Stromal cell of bone marrow (primary cell): ENCODE data around the gene HK3.

Experiments
- DNase-seq: peaks from one replicate; pipeline ENCODE4 v3.0.0-alpha.2; 2012; ENCODE audit warnings: low read depth

HK3 gene

DNA sequence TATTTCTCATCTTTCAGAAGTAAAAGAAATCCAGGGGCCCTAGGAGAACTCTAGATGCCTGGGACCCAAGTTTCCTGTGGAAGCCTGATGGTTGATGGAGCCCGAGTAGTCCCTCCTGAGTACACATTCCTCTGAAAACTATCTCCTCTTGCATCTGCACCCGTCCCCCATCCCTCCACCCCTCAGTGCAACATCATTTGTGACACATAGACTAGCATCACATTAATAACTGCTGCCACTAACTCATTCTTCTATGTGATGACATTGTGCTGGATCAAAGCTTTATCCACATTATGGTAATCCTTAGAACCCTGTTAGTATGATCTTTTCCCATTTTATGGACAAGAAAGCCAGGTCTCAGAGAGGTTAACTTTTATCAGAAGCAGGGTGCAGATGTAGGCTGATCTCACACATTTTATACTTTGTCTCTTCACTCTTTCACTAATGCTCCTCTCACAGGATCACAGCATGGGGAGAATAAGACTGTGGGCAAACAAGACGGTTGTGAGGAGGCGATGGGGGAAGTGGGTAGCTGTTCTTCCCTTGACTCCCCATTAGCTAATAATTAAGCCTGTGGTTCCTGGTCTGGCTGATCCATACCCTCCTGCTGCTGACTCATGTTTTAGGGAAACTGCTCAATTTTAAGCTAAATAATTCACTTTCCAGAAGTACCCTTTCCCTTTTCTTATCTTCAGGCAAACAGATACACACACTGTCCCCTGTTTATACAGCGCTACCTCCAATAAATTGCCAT is 3.9 kb upstream of the HK3 start:
- no peak for DNase-seq

DNA sequence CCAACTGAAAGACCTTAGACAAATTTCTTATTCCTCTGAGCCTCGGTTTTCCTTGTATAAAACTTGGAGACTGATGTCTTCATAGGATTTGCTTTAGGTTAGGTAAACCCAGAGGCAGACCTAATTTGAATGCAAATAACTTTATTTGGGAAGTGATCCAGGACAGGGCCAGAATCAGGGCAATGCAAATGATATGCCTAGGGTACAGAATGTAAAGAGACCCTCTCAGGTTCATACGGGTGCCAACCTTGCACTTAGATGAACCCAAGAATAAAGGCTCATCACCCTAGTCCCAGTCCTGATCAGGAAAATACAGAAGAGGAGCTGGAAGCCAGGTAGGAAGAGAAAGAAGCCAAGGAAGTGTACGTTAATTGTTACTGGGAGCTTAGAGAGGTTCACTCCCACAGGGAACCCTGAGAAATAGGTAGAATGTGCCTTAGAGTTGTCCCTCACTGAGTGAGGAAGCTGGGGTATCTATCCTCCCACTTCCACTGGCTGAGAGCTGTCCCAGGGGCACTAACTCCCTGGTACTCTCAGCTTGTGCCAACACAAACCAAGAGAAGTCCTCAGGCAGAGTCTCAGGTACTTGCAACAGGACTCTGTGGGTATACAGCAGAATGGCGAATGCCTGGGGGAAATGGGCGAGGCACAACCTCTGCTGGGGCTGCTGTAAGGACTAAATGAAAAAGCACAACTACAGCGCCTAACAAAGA is 3.1 kb upstream of the HK3 start:
- no peak for DNase-seq

DNA sequence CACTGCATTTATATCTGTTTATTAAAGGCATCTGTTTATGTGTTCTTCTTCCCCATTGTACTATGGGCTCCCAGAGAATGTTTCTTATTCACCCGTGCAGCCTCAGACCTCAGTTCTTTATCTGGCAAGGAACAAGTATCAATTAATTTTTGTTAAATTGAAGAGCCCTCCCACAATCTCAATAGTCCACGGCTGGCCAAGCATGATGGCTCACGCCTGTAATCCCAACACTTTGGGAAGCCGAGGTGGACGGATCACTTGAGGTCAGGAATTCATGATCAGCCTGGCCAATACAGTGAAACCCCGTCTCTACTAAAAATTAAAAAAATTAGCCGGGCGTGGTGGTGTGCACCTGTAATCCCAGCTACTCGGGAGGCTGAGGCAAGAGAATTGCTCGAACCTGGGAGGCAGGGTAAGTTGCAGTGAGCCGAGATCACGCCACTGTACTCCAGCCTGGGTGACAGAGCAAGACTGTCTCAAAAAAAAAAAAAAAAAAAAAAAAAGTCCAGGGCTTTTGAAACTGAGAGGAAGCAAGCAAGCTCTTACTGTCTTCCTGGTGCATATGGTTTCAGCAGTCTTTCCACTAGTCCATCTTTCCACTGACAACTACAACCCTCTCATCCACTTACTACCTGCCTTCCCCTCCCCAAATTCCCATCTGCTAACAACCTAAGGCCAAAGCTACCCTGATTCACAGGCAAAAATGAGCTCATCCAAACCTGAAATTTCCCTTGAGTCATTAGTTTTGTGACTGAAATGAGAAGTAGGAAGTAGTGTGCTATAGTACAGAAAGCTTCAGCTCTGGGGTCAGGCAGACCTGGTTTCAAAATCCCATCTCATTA is 2.3 kb upstream of the HK3 start:
- DNase-seq, result no peak

DNA sequence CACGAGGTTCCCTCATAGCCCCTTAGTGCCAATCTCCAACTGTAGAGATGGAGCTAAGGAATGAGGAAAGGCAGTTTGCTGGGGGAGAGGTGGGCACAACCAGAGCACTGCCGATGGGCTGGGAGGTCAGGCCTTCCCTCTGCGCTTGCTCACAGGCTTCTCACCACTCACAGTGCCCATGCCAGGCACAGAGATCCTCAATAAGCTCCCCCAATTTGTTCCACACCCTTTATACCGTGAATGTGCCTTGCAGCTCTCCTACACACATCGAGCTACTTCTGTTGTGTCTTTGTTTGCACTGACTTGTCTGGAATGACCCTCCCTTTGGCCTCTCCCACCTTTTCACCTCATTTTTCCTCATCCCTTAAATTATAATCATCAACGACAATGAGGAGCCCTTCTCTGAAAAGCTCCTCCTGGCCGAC is 1.6 kb upstream of the HK3 start:
- no peak for DNase-seq

DNA sequence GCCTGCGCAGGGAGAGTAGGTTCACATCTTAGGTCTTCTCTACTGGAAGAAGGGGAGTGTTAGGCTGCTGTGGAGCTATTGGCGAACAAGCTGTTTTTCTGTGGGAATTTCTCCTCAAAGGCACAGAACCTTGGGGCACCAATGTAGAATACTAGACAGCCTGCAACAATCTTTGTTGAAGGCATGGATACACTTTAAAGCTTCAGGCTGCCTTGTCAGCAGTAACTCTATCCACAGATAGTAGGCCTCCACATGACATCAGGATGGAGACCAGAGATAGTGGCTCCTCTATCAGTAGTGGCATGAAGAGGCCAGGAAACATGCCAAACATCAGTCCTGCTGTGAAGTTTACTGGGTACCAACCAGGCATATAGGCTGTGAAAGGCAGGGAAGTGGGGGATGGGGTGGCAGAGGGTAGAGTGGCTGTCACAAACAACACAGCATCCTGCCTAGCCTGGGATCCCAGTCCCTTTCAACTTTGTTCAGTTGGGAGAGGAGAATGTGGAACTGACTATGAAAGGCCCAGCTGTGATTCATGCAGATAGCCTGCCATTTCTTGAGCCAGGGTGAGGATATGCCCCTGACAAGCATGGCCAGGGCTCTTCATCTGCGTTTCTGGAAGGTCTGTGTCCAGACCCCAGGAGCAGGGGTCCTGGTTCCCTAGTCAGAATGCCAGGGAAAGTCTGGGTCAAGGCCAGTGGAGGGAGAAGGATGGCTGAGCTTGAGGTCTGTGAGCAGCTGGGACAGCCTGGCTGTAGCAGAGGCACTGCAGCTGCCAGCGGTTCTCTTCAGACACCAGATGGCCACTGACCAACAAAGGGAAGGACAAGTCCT is 1.0 kb upstream of the HK3 start:
- DNase-seq, result no peak

DNA sequence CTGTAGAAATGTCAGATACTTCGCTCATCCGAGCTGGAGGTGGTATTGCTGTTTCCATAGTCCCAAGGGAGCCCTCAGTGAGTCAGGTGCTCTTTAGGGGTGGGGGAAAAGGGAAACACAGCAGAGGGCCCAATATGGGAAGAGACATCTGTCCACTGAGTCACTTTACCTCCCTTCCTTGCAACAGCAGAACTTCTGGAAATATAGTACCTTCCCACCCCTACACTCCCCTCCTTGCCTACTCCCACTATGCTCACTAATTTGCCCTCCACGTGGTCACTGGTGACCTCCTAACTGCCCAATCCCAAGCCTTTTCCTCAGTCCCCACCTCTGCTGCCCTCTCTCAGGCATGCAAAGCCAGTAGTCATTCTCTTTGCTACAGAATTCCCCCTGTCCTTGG is 1.9 kb downstream of the HK3 start:
- DNase-seq, result no peak

DNA sequence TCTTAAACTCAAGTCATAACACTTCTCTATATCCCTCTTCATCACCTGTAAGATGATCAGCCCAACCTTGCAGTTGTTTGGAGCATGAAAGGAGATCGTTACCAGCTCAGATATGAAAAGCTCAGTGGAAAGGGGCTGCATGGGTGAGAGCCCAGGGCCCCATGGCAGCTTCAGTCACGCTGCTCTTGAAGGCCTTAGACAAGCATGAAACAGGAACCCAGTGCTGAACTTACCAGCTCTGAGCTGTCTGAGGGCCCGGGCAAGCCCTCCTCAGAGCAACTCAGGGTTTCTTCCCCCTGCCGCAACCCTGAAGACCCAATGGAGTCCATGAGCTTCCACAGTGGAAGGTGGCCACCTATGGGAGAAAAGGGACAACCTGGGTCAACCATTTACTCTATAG is 3.3 kb downstream of the HK3 start:
- no peak for DNase-seq

DNA sequence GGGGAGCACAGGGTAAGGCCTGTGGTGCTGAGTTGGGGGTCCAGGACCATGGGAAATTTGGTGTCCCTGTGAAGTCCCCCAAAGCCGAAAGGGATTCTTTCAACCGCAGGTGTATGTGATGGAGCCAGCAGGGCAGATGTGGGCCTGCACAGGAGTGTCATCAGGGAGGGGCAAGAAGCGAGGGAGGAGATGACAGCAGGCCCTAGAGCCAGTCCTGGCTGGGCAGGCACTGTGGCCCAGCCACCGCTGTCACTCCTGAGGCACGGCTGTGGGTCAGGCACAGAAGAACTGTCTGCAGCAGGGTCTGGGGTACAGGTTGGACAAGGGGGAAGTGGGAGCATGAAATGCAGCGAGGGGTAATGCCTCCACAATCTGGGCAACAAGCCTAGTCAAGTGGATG is 4.8 kb downstream of the HK3 start:
- no peak for DNase-seq

DNA sequence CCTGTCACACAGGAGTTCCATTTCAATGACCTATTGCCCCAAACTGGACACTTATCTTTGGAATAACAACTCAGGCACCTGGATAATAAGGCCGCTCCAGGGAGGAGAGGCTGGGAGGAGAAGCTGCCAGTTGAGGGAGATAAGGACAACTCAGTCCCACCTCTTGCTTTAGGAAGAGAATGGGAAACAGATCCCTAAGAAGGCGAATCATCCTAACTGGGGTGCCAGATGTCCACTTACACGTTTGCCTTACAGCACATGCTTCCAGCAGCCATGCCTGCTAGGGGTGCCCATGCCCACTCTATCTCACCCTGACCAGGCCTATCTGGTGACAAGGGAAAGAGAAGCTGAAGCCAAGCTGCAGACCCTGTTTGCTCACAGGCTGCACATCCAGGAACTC is 6.5 kb downstream of the HK3 start:
- no peak for DNase-seq

DNA sequence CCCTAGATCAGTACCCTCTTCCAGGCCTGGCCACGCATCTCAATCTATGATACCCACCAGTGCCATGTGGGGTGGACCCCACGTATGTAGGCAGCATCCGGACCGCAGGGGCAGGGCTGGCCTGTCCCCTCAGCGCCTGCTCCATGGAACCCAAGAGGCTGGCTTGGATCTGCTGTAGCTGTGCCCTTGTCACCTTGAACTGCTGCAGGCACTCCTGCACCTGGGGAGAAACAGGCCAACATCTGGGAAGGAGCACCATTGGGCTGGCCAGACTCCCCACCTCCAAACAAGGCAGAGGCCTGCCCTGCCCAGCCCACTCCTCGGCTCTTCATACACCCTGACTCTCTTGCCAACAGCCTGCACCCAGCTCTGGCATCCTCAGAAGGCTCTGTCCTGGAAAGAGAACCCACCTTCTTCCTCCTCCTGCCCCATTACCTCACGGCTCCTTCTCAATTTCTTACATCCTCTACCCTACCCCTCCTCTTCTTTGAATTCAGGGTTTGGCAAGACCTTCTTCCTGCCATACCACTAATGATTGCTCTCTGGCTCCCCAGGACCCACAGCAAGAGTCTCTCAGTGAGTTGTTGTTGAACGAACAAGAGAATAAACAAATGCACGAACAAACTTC is 7.7 kb downstream of the HK3 start:
- no peak for DNase-seq

DNA sequence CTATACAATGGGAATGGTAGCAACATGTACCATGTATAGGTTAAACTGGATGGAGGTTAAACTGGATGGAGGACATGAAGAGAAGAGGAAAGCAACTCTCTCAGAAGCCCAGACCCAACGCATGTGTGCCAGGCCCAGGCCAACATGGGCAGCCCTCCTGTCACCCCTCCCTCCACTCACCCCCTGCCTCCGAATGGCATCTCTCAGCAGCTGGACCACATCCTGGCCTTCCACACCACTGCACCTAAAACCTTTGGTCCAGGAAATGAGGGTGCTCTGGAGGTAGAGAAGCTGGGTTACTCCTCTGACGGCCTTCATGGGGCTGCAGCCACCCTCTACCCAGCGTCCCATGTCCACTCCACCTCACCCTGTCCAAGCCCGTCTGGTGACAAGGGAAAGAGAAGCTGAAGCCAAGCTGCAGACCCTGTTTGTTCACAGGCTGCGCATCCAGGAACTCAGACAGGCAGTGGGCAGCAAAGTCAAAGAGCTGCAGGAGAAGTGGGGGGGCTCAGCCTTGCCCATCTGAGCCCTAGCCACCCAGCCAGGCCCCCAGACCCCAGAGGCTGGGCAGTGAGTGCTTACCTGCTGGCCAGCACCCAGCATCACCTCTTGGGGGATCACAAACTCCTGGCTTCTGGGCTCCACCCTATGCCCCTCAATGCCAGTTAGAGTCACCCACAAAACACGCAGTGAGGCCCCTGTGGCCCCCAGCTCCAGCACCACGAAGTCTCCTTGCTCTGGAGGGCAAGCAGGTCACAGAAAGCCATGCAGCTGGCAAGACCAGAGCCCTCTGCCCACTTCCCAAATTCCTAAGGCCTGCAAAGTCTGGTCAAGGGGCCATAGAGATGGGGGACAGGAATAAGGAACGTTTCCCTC is 8.5 kb downstream of the HK3 start:
- no peak for DNase-seq

DNA sequence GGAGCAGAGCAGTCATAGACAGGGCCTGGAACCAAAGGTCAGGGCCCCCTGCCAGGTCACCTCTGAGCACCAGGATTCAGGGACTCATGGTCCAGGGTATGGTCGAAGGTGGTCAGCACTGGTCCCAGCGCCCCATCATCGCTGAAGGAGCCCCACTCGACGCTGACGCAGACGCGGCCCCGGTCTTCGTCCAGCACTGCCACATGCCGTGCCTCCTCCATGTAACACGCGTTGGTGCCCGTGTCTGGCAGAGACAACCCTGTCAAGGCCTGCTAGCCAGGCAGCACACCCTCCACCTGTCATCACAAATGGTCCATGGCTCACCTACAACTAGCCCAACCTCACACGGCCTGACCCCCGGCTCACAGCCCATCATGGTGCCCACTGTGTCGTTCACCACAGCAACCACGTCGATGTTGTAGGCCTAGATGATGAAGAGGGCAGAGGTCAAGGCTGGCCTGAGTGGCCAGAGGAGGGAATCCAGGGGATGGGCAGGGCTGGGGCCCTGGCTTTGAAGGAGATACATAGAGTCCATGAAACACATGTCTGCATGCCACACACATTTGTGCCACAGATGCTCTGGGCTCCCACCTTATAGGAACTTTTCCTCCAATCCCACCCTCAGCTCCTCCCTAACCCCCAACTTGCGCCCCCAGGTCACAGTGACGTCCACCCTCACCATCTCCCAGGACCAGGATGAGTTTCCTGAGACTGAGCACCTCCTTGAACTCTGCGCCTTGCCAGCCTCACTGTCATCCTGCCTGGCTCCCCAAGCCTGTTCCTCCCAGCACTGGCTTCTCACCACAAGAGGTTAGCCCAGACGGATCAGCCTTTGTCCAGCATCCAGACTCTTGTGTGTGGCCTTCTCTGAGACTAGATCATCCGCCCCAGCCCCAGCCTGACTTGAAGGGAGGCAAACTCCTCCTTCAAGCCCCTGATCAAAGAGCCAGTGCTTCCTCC is 9.5 kb downstream of the HK3 start:
- DNase-seq, result no peak

DNA sequence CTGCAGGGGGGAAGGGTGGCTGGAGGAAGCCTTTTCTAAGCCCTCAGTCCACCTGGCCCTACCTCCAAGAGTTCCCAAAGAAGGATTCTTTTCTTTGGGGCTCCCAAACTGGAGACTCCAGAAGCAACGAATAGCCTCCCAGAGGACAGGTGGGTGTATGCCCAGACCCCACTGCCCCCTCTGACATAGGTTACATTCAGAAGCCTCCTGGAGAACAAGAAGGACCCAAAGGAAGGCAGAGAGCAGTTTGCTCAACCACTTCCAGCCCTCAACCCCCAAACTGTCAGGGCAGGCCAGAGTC is 10.3 kb downstream of the HK3 start:
- DNase-seq, result no peak

DNA sequence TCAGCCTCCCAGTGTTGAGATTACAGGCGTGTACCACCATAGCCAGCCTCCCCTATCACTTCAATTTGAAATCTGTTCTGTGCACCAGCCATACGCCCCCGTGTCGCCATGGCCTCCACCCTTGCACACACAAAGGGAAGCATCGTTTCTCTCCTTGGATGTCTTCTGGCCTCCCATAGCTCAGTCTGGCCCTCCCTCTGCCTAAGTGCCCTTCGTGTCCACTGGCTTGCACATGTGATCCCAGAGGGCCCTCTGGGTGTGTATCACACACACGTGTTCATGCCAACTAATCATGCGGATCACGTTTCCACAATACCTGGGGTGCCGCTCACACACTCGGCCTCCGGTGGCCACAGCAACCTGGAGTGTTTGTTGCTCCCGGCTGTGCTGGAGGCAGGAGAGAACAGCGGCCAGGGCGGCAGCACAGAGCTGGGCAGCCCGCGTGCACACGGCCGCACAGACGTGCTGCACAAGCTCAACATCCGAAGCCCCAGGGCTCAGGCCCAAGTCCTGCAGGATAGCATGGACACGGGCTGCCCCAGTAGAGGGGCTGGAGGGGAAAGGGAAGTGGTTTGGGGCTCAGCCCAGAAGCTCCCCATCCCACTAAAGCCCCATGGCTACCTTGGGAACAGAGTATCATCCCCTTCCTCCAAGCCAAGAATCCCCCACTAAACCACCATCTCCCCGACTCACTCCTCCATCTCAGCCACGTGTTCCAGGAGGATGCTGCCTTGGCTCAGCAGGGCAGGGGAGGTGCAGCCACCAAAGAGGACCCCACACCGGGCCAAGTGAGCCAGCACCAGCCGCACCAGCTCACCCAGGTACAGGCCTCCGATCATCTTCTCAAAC is 10.9 kb downstream of the HK3 start:
- no peak for DNase-seq

DNA sequence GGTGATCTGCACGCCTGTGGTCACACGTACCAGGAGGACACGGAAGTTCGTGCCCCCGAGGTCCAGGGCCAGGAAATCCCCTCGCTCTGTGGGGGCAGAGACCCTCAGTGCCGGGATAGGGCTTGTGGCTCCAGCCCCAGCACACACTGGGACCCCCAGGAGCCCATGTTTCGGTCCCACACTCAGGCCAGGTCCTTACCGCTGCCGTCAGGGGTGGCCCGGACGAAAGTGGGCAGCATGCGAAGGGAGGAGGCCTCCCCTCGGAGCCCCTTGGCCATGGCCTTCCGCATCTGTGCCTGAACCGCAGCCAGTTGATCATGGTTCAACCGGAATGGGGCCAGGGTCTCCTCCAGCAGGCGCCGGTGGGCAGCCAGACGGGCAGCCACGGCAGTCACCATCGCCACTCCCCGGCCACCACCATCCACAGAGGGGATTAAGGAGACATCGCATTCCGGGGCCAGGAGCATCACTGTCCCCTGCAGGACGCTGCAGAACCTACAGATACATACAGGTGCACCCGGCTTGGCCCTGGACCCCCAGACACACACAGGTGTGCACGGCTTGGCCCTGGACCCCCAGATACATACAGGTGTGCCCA is 11.8 kb downstream of the HK3 start:
- no peak for DNase-seq

DNA sequence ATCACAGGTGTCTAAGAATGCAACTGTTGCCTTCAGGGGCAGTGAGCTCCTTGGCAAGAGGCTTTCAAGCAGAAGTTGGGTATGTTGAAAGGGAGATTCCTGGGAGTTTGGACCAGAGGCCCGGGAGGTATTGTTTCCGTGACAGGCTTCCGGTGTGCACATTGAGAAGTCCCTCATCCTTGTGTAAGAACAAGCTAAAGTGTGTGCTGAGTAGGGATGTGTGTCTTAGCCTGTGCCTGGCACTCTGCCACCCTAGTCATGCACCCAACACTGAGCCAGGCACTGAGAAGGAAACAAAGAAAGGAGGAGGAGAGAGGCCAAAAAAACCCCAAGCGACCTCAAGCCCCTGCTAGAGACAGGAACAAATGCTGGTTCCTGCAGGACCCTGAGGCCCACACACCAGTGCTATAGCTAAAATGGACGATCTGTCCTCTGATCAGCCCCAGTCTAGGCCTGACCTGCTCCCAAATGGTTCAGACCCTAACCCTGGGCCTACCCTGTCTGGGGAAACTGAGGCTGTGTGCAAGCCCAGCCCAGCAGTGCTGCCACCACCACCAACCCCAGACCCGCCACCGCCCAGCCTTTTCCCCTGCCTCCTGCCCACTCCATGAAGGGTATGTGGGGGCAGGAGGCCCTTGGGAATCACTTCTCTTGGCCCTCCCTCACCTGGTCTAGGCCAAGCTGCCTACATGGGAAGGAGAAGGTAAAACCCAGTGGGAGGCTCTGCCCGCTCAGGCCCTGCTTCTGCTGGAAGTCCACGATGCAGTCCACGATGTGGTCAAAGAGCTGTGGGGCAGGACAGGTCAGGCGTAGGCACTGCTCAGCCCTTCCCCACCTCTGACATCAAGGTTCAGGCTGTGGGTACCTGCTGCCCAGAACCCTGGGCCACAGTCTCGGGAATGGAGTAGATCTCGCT is 12.6 kb downstream of the HK3 start:
- no peak for DNase-seq

DNA sequence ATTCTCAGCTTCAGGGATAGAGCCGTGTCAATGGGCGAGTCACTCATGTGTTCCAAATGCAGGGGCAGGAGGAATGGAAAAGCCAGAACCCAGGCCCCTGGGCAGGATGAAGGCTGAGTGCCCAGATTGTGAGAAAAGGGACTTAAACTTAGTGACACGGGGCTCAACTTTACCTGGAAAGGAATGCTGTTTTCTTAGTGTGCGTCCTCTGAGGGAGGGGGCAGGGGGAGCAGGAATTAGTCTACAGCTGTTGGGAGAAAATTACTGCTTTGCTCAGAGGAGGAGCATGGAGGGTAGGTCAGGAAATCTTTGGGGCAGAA is 14.6 kb downstream of the HK3 start:
- no peak for DNase-seq
